GM19463 (cell line): ENCODE data around the gene AIFM2.
"Not testable (repeated sequence)": the region's sequence is repeated elsewhere in the genome, so short reads cannot be mapped to it uniquely, and the experiment has no call there.

Experiments used
- ATAC-seq: cut with Tn5 transposase; IDR thresholded peaks from one replicate; pipeline ENCODE4 v1.9.1; 2021; ENCODE audit warnings: mild to moderate bottlenecking, moderate library complexity; ENCODE audit not compliant: unreplicated experiment

Gene AIFM2

DNA sequence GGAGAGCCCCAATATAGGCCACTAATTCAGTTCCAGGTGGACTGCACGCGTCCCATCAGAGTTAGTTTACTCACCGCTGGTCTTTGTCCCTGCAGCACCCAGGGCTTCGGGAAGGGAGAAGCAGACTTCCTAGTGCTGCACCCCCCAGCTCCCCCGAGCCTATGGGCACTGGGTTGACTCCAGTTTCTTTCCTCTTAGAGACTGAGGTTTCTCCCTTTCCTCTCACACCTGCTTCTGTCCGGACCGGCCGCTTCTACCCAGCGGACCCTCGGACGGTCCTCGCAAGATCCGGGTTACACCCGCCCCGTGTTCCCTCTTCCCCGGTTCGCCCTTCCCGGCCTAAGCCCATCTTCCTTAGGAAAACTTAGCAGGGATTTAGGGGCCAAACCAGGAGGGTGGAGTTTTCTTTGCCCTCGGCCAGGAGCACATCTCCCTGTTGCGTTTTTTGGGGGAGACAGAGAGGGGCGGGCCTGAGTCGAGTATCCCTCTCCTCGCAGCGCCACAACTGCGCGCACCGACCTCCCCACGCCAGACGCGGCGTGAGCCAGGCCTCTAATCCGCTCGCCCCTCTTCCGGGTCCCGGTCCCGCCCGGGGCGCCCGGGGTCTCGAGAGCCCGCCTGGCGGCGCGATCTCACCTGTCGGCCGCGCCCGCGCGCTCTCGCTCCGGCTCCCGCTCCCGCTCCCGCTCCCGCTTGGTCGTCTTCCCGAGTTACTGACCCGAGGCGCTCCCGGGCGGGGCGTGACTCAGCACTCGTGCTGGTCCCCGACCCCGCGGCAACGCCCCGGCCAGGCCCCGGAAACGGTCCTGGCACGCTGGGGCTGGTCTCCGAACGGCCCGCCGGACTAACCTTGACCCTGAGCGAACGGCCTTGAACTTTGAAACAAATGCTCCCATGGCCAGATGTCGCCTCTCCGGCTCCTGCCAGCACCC is at the start of gene AIFM2:
Gene AIFM2, minus strand, starts transcription at position 728 of the 932 bp plus-strand sequence. CDS start 8,741 bp downstream, outside the sequence.
- ATAC-seq: peak; percentile 85

- not testable (repeated sequence) for ATAC-seq
These were observed 46.6 kb upstream of the AIFM2 start for GRCh38 chr10:70179209-70179608.

GRCh38 chr10:70178139-70178725 is 45.6 kb upstream of the AIFM2 start:
- ATAC-seq: no peak

- ATAC-seq: no peak
These were observed 43.8 kb upstream of the AIFM2 start for GRCh38 chr10:70176441-70176840.

GRCh38 chr10:70175516-70175915 is 42.9 kb upstream of the AIFM2 start:
- no peak for ATAC-seq

- no peak for ATAC-seq
These were observed 41.6 kb upstream of the AIFM2 start for GRCh38 chr10:70174058-70174741.

DNA sequence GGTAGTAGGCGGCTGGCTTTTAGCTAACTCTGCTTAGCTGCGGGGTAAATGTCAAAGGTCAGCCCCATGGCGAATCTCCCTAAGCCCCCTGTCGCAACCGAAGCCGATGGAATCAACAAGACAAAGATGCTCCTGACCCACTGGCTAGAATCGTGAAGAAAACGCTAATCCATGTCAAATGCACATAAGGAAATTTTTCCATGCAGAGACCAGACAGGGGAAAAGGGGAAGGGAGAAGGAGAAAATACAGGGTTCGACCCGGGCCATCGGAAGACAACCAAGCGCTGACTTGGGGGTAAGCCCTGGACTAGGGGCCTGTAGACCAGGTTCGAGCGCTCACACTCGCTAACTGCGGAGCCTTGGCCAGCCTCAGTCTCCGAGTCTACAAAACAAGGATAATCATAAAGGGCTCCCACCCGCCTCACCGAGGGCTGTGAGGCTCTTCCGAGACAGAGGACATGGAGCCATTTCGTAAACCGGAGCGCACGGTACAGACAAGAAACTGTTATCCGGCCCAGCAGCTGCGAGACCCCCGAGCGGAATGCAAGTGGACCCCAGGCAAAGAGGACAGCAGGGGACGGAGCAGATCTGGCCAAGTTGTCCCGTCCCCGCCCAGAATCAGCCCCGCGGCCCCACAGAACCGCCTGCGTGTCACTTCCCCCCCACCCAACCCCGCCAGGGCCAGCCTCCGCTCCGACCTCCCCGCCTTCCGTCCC is 37.2 kb upstream of the AIFM2 start:
- no peak for ATAC-seq

DNA sequence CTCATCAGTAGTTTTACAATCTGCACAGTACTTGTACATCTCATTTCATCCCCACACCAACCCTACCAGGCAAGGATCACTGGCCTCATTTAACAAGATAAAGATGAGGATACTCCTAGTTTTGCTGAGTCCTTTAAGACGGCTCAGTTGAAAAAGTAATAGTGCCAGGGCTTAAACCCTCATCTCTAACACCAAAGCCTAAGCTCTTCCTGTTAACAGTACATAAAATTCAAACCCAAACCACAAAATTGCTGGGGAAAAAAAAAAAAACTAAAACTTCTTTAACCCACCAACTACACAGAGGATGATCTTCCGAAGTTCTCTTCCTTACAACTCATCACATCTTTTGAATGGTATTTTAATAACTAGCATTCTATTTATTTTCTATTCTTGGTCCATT is 36.4 kb upstream of the AIFM2 start:
- ATAC-seq: no peak

DNA sequence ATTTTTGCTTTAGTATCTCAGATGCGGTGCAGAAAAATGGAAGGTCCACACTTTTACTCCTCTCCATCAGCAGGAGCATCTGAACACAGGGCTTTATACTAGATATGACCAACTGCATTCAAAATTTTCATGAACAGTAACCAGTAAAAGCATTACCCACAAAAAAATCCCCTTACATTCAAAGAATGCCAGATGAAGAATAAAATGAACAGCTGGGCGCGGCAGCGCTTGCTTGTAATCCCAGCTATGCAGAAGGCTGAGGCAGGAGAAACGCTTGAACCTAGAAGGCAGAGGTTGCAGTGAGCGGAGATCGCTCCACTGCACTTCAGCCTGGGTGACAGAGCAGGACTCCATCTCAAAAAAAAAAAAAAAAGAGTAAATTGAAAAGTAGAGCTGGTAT is 34.6 kb upstream of the AIFM2 start:
- ATAC-seq: no peak

DNA sequence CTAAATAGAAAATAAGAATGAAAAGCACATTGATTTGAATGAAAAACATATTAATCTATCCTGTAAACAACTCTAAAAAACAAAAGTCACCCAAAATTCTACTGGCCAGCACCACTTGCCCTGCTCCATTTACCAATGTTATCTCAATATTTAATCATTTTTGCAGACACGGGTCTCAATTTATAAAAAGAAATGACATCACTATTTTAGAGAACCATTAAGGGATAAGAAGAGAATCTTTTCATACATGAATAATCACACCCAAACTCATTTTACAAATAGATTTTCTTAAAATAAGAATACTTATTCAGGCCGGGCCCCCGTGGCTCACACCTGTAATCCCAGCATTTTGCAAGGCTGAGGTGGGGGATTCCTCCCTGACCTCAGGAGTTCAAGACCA is 33.8 kb upstream of the AIFM2 start:
- no peak for ATAC-seq

- ATAC-seq: no peak
These were observed 31.5 kb upstream of the AIFM2 start for GRCh38 chr10:70164163-70164562.

GRCh38 chr10:70163448-70163847 is 30.8 kb upstream of the AIFM2 start:
- no peak for ATAC-seq

- ATAC-seq: peak; percentile 91
These were observed 30.2 kb upstream of the AIFM2 start for GRCh38 chr10:70162892-70163201.

DNA sequence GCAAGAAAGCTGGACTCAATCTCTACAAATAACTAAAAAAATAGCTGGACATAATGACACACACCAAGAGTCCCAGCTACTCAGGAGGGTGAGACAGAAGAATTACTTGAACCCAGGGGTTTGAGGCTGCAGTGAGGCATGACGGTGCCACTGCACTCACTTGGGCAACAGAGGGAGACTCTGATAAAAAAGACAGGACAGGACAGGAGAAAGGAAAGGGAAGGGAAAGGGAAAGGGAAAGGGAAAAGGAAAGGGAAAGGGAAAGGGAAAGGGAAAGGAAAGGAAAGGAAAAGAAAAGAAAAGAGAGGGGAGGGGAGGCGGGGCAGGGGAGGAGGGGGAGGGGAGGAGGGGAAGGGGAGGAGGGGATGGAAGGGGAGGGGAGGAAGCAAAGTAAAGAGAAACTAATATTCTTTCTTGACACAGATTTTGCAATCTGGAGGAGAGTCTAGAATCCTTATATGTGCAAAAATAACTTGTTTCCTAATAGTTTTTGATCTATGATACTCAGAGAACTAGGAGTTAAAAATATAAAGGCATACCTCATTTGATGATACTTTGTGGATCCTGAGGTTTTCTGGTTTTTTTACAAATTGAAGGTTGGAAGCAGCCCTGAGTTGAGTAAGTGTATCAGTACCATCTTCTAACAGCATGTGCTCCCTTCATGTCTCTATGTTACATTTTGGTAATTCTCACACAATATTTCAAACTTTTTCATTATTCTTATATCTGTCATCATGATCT is 29.7 kb upstream of the AIFM2 start:
- ATAC-seq: peak; percentile 26

DNA sequence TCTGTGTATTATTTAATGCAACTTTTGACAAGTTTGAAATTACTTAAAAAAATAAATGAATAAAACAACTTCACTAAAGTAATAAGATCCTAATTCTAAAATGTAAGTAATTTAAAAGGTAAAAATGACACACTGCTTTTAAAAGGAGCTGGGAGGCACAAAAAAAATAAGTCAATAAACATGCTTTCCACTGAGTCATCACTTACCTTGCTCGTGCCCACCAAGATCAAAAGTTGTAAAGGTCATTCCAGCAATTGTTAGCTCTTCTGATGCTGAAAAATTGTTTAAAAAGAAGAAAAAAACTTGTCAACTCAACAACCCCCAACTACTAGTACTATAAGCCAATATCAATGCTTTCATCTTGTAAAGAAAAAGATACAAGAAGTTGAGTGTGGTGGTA is 28.2 kb upstream of the AIFM2 start:
- no peak for ATAC-seq

- not testable (repeated sequence) for ATAC-seq
These were observed 26.7 kb upstream of the AIFM2 start for GRCh38 chr10:70159366-70159765.

GRCh38 chr10:70158113-70158512 is 25.5 kb upstream of the AIFM2 start:
- ATAC-seq: no peak

DNA sequence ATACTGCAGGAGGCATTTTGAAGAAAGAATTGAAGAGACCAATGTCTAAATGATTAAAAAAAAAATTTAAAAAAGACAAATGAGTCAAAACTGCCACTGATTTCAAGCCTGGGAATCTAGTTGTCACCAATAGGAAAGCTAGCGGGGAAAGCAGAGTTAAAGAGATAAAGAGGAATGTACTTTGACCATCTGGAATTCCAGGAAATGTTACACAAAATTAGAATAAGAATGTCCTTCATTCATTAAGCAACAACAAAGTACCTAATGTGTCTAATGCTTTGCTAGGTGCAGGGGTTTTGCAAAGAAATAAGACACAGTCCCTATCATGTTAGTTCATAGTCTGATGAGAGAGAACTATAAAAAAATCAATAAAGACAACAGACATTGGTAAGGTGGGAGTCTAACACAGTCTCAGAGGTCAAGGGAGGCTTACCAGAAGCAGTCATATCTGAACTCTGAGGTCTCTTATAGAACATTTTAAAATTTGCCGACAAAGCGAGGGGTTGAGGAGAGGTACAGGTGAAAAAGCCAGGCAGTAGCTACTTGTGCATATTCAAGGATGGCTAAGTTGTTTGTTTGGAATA is 22.7 kb upstream of the AIFM2 start:
- no peak for ATAC-seq

DNA sequence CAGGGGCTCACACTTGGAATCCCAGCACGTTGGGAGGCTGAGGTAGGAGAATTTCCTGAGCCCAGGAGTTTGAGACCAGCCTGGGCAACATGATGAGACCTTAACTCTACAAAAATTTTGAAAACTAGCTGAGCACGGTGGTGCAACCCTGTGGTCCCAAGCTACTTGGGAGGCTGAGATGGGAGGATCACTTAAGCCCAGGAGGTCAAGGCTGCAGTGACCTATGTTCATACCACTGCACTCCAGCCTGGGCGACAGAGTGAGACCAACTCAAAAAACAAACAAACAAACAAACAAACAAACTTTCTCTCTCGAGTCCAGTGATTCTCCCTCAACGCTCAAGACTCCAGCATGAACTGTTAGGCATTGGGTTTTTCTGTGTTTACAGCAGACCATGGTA is 15.9 kb upstream of the AIFM2 start:
- no peak for ATAC-seq

GRCh38 chr10:70147259-70147625 is 14.6 kb upstream of the AIFM2 start:
- no peak for ATAC-seq
